OCI-LY3 (cell line): ENCODE results near the gene LMTK2.

Experiments used
- CTCF ChIP-seq: fragments of 200-600, 300-600 bp; sonication (generic); IDR thresholded peaks from 2 replicates; pipeline ENCODE4 v1.5.1; 2014; ENCODE audit warnings: antibody characterized with exemption, low read length, low read depth
- EZH2phosphoT487 ChIP-seq: fragments of 200-600 bp; shearing (Covaris generic); IDR thresholded peaks from 2 replicates; pipeline ENCODE4 v1.6.1; 2018; ENCODE audit warnings: antibody characterized with exemption, mixed run types, low read depth

- TF ChIP-seq CTCF (no peak), EZH2phosphoT487 (no peak)
Measured at GRCh38 chr7:98211676-98212531, 105.2 kb downstream of the LMTK2 start.
